Stimulated activated CD8-positive, alpha-beta memory T cell treated with anti-CD3 and anti-CD28 coated beads, Interleukin-12 subunit alpha, Interleukin-12 subunit beta, amount 100 ng/mL, for 24 hours (primary cell): ENCODE data around the gene ZNF254.
"Not testable (repeated sequence)": the region's sequence is repeated elsewhere in the genome, so short reads cannot be mapped to it uniquely, and the experiment has no call there.

ENCODE experiments used
- DNase-seq: peaks from one replicate; pipeline ENCODE4 v3.0.0-alpha.2; 2020; ENCODE audit errors: extremely low read depth

ZNF254 gene

DNA sequence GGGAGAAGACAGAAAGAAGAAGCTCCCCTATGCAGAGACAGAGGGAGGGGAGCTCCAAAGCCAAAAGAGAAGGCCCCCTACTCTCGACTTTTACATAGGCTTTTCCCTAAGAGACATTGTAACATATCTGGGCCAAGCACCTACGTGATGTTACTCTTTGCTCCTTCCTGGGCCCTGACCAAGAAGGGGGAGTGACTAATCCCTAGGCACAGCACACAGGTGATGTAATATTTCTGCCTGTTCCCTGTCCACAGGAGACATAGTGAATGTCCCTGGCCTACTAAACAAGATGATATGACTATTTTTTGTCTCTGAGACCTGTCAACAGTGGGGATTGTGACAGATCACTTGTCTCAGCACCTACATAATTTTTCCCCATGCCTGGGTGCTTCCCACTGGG, 15.9 kb upstream of the ZNF254 start:
- no peak for DNase-seq

- DNase-seq, result no peak
Measured at GRCh38 chr19:24072720-24073119, 14.3 kb upstream of the ZNF254 start.

- no peak for DNase-seq
Measured at GRCh38 chr19:24073807-24074206, 13.2 kb upstream of the ZNF254 start.

GRCh38 chr19:24074720-24075454, 12.1 kb upstream of the ZNF254 start:
- DNase-seq, result no peak

GRCh38 chr19:24075530-24075929, 11.5 kb upstream of the ZNF254 start:
- DNase-seq, result not testable (repeated sequence)

DNA sequence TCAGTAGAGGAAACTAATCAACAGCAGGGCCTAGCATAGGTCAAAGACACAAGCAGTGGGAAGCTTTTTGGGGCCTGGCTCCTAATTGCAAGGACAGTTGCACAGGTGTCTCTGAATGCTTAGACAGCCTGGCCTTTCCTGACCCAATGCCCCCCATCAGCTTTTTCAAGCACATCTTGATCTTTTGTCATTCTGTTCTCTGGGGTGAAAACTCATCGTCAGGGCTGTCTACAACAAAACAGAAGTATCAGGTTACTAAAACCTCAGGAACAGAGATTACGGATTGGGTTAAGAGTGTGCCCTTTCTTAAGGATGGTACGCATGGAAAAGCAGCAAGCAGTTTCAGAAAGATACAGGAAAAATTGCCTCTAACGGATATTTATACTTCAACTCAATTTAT, 8.3 kb upstream of the ZNF254 start:
- no peak for DNase-seq

DNA sequence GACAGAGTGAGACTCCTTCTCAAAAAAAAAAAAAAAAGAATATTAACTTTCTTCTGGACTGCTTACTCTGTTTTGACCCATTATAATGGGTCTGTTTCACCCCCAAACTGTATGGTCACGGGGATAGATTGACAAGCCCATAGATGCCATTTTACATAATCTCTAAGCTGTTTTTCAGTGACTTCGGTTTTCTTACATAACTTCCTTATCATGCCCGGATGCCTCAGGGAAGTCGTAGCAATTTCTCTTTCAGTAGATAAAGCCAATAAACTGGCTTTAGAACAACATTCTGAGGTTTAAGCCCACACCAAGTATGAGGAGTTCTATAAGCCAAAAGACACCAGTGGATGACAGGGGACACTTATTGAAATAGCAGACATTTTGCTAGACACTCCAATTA, 5.9 kb upstream of the ZNF254 start:
- no peak for DNase-seq

GRCh38 chr19:24098359-24098758, 11.4 kb downstream of the ZNF254 start:
- no peak for DNase-seq

GRCh38 chr19:24099829-24100228, 12.8 kb downstream of the ZNF254 start:
- DNase-seq, result no peak

GRCh38 chr19:24100597-24100996, 13.6 kb downstream of the ZNF254 start:
- not testable (repeated sequence) for DNase-seq

DNA sequence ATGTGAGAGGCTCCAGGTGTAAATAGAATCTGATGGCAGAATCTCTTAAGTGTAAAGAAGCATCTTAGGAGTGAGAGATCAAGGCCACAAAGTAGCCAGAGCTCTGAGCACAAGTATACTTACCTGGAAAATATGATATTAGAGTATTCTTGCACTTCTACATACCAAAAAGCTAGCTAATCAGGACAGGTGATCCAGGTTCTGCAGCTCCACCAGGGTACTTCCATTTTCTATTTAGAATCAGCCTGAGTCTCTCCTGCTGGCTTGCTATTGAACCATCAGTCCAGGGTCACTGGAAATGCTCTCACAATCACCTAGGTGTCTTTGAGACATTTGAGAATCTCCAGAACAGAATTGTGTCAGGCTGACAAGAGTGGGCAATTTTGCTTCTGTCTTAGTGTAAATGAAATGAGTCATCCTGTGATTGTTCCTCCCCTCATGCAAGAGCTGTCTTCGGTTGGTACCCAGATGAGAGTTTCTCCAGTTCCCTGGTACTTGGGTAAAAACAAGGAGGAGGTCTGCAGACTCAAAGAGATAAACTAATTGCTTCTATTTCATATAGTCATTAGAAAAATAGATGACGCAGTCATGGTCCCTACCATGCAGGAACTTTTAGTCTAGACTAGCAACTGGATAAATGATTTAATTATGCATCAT, 14.6 kb downstream of the ZNF254 start:
- DNase-seq, result no peak

- no peak for DNase-seq
Measured at GRCh38 chr19:24127601-24128000, 40.6 kb downstream of the ZNF254 start.

- no peak for DNase-seq
Measured at GRCh38 chr19:24140099-24140498, 53.1 kb downstream of the ZNF254 start.

GRCh38 chr19:24140591-24140990, 53.6 kb downstream of the ZNF254 start:
- no peak for DNase-seq

- DNase-seq, result no peak
Measured at GRCh38 chr19:24141612-24142011, 54.6 kb downstream of the ZNF254 start.

GRCh38 chr19:24142771-24143170, 55.8 kb downstream of the ZNF254 start:
- no peak for DNase-seq

DNA sequence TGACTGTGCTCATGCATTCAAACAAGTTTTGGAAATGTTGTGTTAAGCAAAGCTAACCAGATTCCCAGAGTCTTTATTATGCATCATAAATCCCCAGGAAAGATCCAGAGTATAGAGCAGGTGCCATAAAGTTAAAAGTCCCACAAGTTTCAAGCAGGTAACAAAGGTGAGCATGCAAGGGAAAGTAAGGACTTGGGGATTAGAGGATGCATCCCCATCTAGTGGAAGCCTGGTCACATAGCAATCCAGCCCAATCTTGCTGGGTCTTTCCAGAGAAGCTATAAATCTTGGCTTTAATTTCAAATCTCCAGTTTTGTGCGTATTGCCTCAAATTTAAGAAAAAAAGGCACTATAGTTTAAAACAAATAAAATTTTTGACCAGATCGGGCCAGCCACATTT, 72.7 kb downstream of the ZNF254 start:
- DNase-seq, result no peak

DNA sequence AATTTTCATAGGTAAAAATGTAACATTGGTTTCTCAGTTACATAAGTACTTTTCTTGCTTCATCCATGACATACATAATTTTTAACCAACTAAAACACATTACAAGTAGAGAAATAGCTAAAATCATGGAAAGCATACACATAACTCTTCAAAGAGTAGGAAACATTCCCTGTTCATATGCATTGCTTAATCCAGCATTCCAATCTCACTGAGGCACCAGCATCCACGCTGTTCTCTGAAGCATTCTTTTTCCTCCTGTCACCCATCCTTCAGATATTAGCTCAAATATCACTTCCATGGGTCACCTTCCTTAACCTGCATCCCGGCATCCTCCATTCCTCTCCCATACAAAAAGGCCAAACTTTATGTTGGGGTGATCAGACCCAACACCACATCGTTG, 79.1 kb downstream of the ZNF254 start:
- DNase-seq, result no peak

DNA sequence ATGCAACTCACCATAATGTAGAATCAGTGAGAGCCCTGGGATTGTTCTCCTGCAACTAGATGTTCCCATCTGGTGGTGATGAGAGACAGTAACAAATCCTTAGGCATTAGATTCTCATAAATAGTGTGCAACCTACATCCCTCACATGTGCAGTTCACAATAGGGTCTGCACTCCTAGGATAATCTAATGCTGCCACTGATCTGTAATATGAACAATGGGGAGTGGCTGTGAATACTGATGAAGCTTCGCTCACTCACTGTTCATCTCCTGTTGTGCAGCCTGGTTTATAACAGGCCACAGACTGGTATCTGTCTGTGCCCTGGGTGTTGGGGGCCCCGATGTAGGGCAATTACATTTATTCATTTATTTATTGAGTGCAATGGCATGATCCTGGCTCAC, 86.9 kb downstream of the ZNF254 start:
- no peak for DNase-seq

GRCh38 chr19:24177686-24178085, 90.7 kb downstream of the ZNF254 start:
- DNase-seq, result no peak

DNA sequence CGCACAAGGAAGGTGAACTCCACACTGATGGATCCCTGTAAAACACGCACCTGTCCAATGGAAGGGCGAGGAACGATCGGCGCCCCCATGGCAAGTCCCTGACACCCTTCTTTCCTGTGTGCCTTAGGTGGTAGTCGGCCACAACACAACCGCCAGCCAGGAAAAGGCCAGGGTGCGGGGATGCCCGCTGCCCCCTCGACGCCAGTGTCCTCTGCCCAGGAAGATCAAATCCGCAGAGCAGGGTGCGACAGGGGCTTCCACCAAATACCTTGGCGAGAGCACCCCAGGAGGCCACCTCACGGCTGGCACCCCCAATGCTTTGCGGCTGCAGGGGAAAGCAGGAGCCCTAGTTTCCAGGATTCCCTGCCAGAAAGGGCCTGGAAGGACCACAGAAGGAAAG, 91.2 kb downstream of the ZNF254 start:
- DNase-seq, result no peak
